Measurements from ENCODE around the gene GALNS. TPM values are rescaled to one million over a fixed set of nuclear protein-coding genes. Genes with fewer than 3 reads are reported as not detected.
A peak's percentile ranks its signal among the peaks of the same experiment; 100 is the strongest.

The GALNS gene
- total and polyA plus RNA-seq, 2 of the 13 experiments (the other 11 are each of a cell fraction or from before 2014, with no cell fraction given): 9.2 to 9.8 TPM

- TF ChIP-seq FOXK2 (IDR thresholded peaks at IDR 0.05) (no peak), KDM5A (IDR thresholded peaks at IDR 0.05; ENCODE audit: borderline replicate concordance, low read length) (peak; percentile 52; the same call in 1 of the 2 replicates), MEF2D (CRISPR knock-in tag; IDR thresholded peaks at IDR 0.05) (0 out of 2 replicates have a peak, but pooled peaks have one; percentile 6), ZNF816 (CRISPR knock-in tag; IDR thresholded peaks at IDR 0.05; ENCODE audit: borderline replicate concordance) (no peak), HINFP (CRISPR knock-in tag; IDR thresholded peaks at IDR 0.05; ENCODE audit: low read depth) (no peak), PHF20 (CRISPR knock-in tag; IDR thresholded peaks at IDR 0.05) (no peak), MYC (CRISPR knock-in tag; IDR thresholded peaks at IDR 0.05; ENCODE audit: borderline replicate concordance) (peak; percentile 14; the same call in 1 of the 2 replicates), ELF3 (CRISPR knock-in tag; IDR thresholded peaks at IDR 0.05) (peak; percentile 44; the same call in 1 of the 2 replicates), ZHX2 (IDR thresholded peaks at IDR 0.05; ENCODE audit: low read depth) (no peak), ZHX2 (CRISPR knock-in tag; IDR thresholded peaks at IDR 0.05; ENCODE audit: borderline replicate concordance) (no peak), ZBTB43 (CRISPR knock-in tag; conservative IDR thresholded peaks at IDR 0.05) (no peak), ZNF749 (CRISPR knock-in tag; IDR thresholded peaks at IDR 0.05; ENCODE audit: borderline replicate concordance) (no peak), ZNF281 (CRISPR knock-in tag; IDR thresholded peaks at IDR 0.05; ENCODE audit: borderline replicate concordance) (no peak), ZFP36L2 (CRISPR knock-in tag; IDR thresholded peaks at IDR 0.05) (no peak), CENPX (CRISPR knock-in tag; IDR thresholded peaks at IDR 0.05) (no peak), GPBP1L1 (CRISPR knock-in tag; IDR thresholded peaks at IDR 0.05) (no peak), SSRP1 (CRISPR knock-in tag; IDR thresholded peaks at IDR 0.05) (no peak)
Measured at GRCh38 chr16:88857728-88858339, 1.1 kb upstream of the GALNS start (continued).
